Measurements from ENCODE around the gene TMEM94.

- TF ChIP-seq USF2 (IDR thresholded peaks at IDR 0.05) (no peak), POLR2A (IDR thresholded peaks at IDR 0.05; ENCODE audit: low read length) (no peak), SMC3 (IDR thresholded peaks at IDR 0.05) (no peak), JUN (IDR thresholded peaks at IDR 0.05) (no peak)
Observed at GRCh38 chr17:75456039-75456416, 407 bp upstream of the TMEM94 start.

Data from A549 (cell line).